ENCODE measurements around the gene CEP295NL. TPM values are rescaled to one million over a fixed set of nuclear protein-coding genes. Genes with fewer than 3 reads are reported as not detected.

Gene CEP295NL
- total and polyA plus RNA-seq, 2 of the 13 experiments (the other 11 are each of a cell fraction or from before 2014, with no cell fraction given), result not detected

GRCh38 chr17:78852709-78853121 is 50.3 kb downstream of the CEP295NL start (continued):
- TF ChIP-seq ZHX2 (IDR thresholded peaks at IDR 0.05; ENCODE audit: low read depth) (no peak), ZHX2 (CRISPR knock-in tag; IDR thresholded peaks at IDR 0.05; ENCODE audit: borderline replicate concordance) (no peak), TAF1 (CRISPR knock-in tag; IDR thresholded peaks at IDR 0.05) (no peak), SNAI1 (CRISPR knock-in tag; IDR thresholded peaks at IDR 0.05; ENCODE audit: borderline replicate concordance) (no peak), ZNF121 (CRISPR knock-in tag; IDR thresholded peaks at IDR 0.05) (no peak), ZNF34 (CRISPR knock-in tag; IDR thresholded peaks at IDR 0.05; ENCODE audit: borderline replicate concordance) (no peak), ZMYM3 (CRISPR knock-in tag; IDR thresholded peaks at IDR 0.05) (no peak), ZNF746 (CRISPR knock-in tag; IDR thresholded peaks at IDR 0.05) (no peak), ZKSCAN1 (IDR thresholded peaks at IDR 0.05; ENCODE audit: low read length) (no peak), MYNN (CRISPR knock-in tag; IDR thresholded peaks at IDR 0.05; ENCODE audit: low read depth) (no peak), ZNF30 (CRISPR knock-in tag; IDR thresholded peaks at IDR 0.05) (no peak), ZNF318 (CRISPR knock-in tag; IDR thresholded peaks at IDR 0.05) (no peak), ARID3A (IDR thresholded peaks at IDR 0.05; ENCODE audit: low read depth, low read length) (no peak), MTA1 (CRISPR knock-in tag; IDR thresholded peaks at IDR 0.05; ENCODE audit: borderline replicate concordance) (no peak), ZNF382 (CRISPR knock-in tag; IDR thresholded peaks at IDR 0.05; ENCODE audit: borderline replicate concordance) (no peak)

Measured in HepG2 (cell line).